ENCODE results near the gene PDE11A.

- TF ChIP-seq EZH2 (IDR thresholded peaks at IDR 0.05; ENCODE audit: borderline replicate concordance, low read depth, low read length, severe bottlenecking) = no peak
- TF ChIP-seq CTCF (IDR thresholded peaks at IDR 0.05; ENCODE audit: borderline replicate concordance, extremely low read depth, low read length, poor library complexity, severe bottlenecking) = peak; percentile 78
These were observed 468.1 kb downstream of the PDE11A start for GRCh38 chr2:177604271-177605065.

Data from DND-41 (cell line).